ENCODE measurements around the gene NME3. TPM values are rescaled to one million over a fixed set of nuclear protein-coding genes. Genes with fewer than 3 reads are reported as not detected.
A peak's percentile ranks its signal among the peaks of the same experiment; 100 is the strongest.

Gene NME3
- total and polyA plus RNA-seq, 10 of the 15 experiments (the other 5 are each of a cell fraction or from before 2014, with no cell fraction given), result 0.61 to 55.5 (median 26.5) TPM

- 98% methylated on average over 24 of the region's 24 CpGs for WGBS (ENCODE audit: insufficient coverage, insufficient replicate concordance, low lambda C conversion rate, missing lambda C conversion rate)
- in situ Hi-C loops (cut with MboI), result no loop called here
- SMC1A ChIA-PET (ENCODE audit: uncharacterized antibody, unreplicated experiment), result no interaction called here
- RAD21 ChIA-PET (ENCODE audit: unreplicated experiment), result no interaction called here
- Histone ChIP-seq H3K4me2 (ENCODE audit: control insufficient read depth, insufficient read depth) (no peak overlapping the region), H3K36me3 (ENCODE audit: control insufficient read depth in 2 of 2, insufficient read depth in 2 of 2, low read length in 1 of 2) (peaks cover 0 to 24% of the 10 kb centered on the region in 2 experiments; a peak in 3 of 4 replicates), H3K4me1 (ENCODE audit: control insufficient read depth, insufficient read depth, low read length) (no peaks in the 10 kb centered on the region), H2AFZ (ENCODE audit: control insufficient read depth, low read depth, low read length) (no peak overlapping the region), H3K27ac (ENCODE audit: control insufficient read depth, insufficient read depth) (no peak overlapping the region), H3K4me3 (no peak overlapping the region), H3K9ac (ENCODE audit: control insufficient read depth, insufficient read depth, low read length) (no peak overlapping the region), H4K20me1 (ENCODE audit: control insufficient read depth, insufficient read depth) (no peaks in the 10 kb centered on the region), H3K9me3 (replicated peaks; ENCODE audit: control insufficient read depth, insufficient read depth, low read length) (no peaks in the 10 kb centered on the region), H3K79me2 (ENCODE audit: control insufficient read depth, insufficient read depth, low read length) (no peaks in the 10 kb centered on the region), H3K27me3 (replicated peaks in 1 of 2; ENCODE audit: control insufficient read depth in 2 of 2, insufficient read depth in 2 of 2, low read length in 1 of 2) (no peaks in the 10 kb centered on the region)
- CTCF ChIA-PET, result no interaction called here
- intact Hi-C loops (cut with micrococcal nuclease; ENCODE audit: unreplicated experiment), result no loop called here
- no peak for ATAC-seq
- DNase-seq (ENCODE audit: low read depth, low spot score), result no peak
- POLR2A ChIA-PET, result no interaction called here
- peak; percentile 34; the same call in 1 of the 2 replicates for TF ChIP-seq POLR2A (IDR thresholded peaks at IDR 0.05; ENCODE audit: low read depth, low read length)
- TF ChIP-seq BACH1 (IDR thresholded peaks at IDR 0.05; ENCODE audit: borderline replicate concordance), result no peak
- no peak for TF ChIP-seq CREB1 (IDR thresholded peaks at IDR 0.05; ENCODE audit: low read depth)
- TF ChIP-seq LARP7 (IDR thresholded peaks at IDR 0.05), result no peak
- no peak for TF ChIP-seq YY1 (IDR thresholded peaks at IDR 0.05; ENCODE audit: low read depth, low read length)
- TF ChIP-seq MEF2B (IDR thresholded peaks at IDR 0.05; ENCODE audit: partially characterized antibody, poor library complexity, severe bottlenecking), result no peak
- peak; percentile 28; the same call in 1 of the 2 replicates for TF ChIP-seq NR2F1 (conservative IDR thresholded peaks at IDR 0.05)
- TF ChIP-seq TCF3 (IDR thresholded peaks at IDR 0.05; ENCODE audit: borderline replicate concordance, insufficient read depth, low read depth, low read length), result no peak
- TF ChIP-seq IKZF2 (IDR thresholded peaks at IDR 0.05), result no peak
- no TSS peak for BruUV-seq (replicated peaks)
- no peak for FAIRE-seq
These were observed 8.3 kb downstream of the NME3 start for GRCh38 chr16:1762879-1763520.

All from GM12878 (cell line).